Glomerular endothelial cell (primary cell): ENCODE data around the gene SNX13. TPM values are rescaled to one million over a fixed set of nuclear protein-coding genes. Genes with fewer than 3 reads are reported as not detected.

Experiments
- DNase-seq: peaks from one replicate; pipeline ENCODE4 v3.0.0-alpha.2; 2011; ENCODE audit warnings: low read depth, low spot score; ENCODE audit errors: extremely low read depth
- total RNA-seq: library from RNA; depleted of rRNA; stranded (reverse); fragments of >200 nt; gene quantifications from 2 replicates; pipeline ENCODE4 v1.2.3, GENCODE V29; 2015

Gene SNX13
- total RNA-seq, 1 donor from 2014 or later = 22.0 TPM

GRCh38 chr7:17946591-17946990 lies 6.3 kb upstream of the SNX13 start:
- no peak for DNase-seq

- no peak for DNase-seq
These were observed 4.4 kb upstream of the SNX13 start for GRCh38 chr7:17944720-17945119.

GRCh38 chr7:17943006-17943405 lies 2.7 kb upstream of the SNX13 start:
- DNase-seq = no peak

- no peak for DNase-seq
These were observed 1.9 kb upstream of the SNX13 start for GRCh38 chr7:17942231-17942630.

- no peak for DNase-seq
These were observed 697 bp upstream of the SNX13 start for GRCh38 chr7:17940951-17941431.

GRCh38 chr7:17939606-17940301 lies 540 bp downstream of the SNX13 start:
- DNase-seq = no peak

GRCh38 chr7:17939211-17939605 lies 1.1 kb downstream of the SNX13 start:
- no peak for DNase-seq

- no peak for DNase-seq
These were observed 2.7 kb downstream of the SNX13 start for GRCh38 chr7:17937506-17938120.

- no peak for DNase-seq
These were observed 4.0 kb downstream of the SNX13 start for GRCh38 chr7:17936321-17936720.

GRCh38 chr7:17934612-17935240 lies 5.6 kb downstream of the SNX13 start:
- no peak for DNase-seq

GRCh38 chr7:17934094-17934493 lies 6.2 kb downstream of the SNX13 start:
- no peak for DNase-seq

- no peak for DNase-seq
These were observed 7.5 kb downstream of the SNX13 start for GRCh38 chr7:17932770-17933169.

- DNase-seq = no peak
These were observed 9.2 kb downstream of the SNX13 start for GRCh38 chr7:17931069-17931468.

GRCh38 chr7:17930546-17930945 lies 9.7 kb downstream of the SNX13 start:
- DNase-seq = no peak

- no peak for DNase-seq
These were observed 10.5 kb downstream of the SNX13 start for GRCh38 chr7:17929647-17930395.

- no peak for DNase-seq
These were observed 12.2 kb downstream of the SNX13 start for GRCh38 chr7:17928055-17928454.

GRCh38 chr7:17921857-17922416 lies 18.4 kb downstream of the SNX13 start:
- DNase-seq = no peak

- DNase-seq = no peak
These were observed 22.5 kb downstream of the SNX13 start for GRCh38 chr7:17917842-17918241.

GRCh38 chr7:17916786-17917185 lies 23.5 kb downstream of the SNX13 start:
- DNase-seq = no peak

- no peak for DNase-seq
These were observed 24.5 kb downstream of the SNX13 start for GRCh38 chr7:17915796-17916195.

GRCh38 chr7:17915168-17915567 lies 25.1 kb downstream of the SNX13 start:
- DNase-seq = no peak
